Heart left ventricle (tissue), 13 donors: Measurements from ENCODE around the gene TTC23.

Experiments used
- CTCF ChIP-seq, 12 donors: fragments of 200-600 bp; sonication (generic) in 4 of 12; IDR thresholded peaks; one replicate each; pipeline versions ENCODE4 v1.5.0 to v1.8.0; 2018 to 2022; ENCODE audit warnings: antibody characterized with exemption in 12 of 12, mild to moderate bottlenecking in 5 of 12
- POLR2A ChIP-seq, 2 donors: fragments of 450-650 bp; IDR thresholded peaks; one replicate each; pipeline ENCODE4 v1.6.1; 2017; ENCODE audit warnings: antibody characterized with exemption in 2 of 2, mild to moderate bottlenecking in 2 of 2, moderate library complexity in 2 of 2
- donor health status: ischemic (EF 13 %, LVEDD 7.1; RV severe dilation, severe dysfunction).
- donor health status: DM: no; HTN: yes; CAD: no.
- donor health status: DM: no; HTN: no; CAD: no.
- donor health status: ischemic (EF 25% LVEDD 6.9; RV normal size, moderate dysfunction).
- donor health status: ischemic (EF 25% LVEDD 5.7; RV mildly dilated, moderate dysfunction).
- donor health status: ischemic (EF 35%, LVEDD 5.7; RV mildly dilated, moderate dysfunction).
- donor health status: nonischemic (EF 11% LVEDD 7.7; RV severe dilation, severe dysfunction).
- donor health status: DM: yes; HTN: yes; CAD: no.
- donor health status: PGD.
- donor health status: ischemic (EF 29% LVEDD 5.4; RV normal size, mild dysfunction).
- donor health status: nonischemic (EF 23%, LVEDD 6.1; RV moderate dilation, normal function).

GRCh38 chr15:99279827-99280226, 30.4 kb upstream of the TTC23 start:
- no peak for TF ChIP-seq POLR2A (IDR thresholded peaks at IDR 0.05)
- no peak for TF ChIP-seq CTCF (IDR thresholded peaks at IDR 0.05)
